Fibroblast of the aortic adventitia (primary cell): ENCODE data around the gene GLTP. TPM values are rescaled to one million over a fixed set of nuclear protein-coding genes. Genes with fewer than 3 reads are reported as not detected.
"Not testable (repeated sequence)": the region's sequence is repeated elsewhere in the genome, so short reads cannot be mapped to it uniquely, and the experiment has no call there.

ENCODE experiments used
- DNase-seq: peaks from one replicate; pipeline ENCODE4 v3.0.0-alpha.2; 2010; ENCODE audit warnings: low read depth
- H3K4me3 ChIP-seq: 2 replicates; pipeline ENCODE4 v1.5.1; 2011; ENCODE audit warnings: low read depth, mild to moderate bottlenecking, control low read depth, low read length, moderate library complexity
- total RNA-seq: library from RNA; depleted of rRNA; stranded (reverse); fragments of >200 nt; gene quantifications from 2 replicates; pipeline ENCODE4 v1.2.3, GENCODE V29; 2012; ENCODE audit warnings: low replicate concordance
- TF ChIP-seq, protein P1 (sequence below): IDR thresholded peaks from 2 replicates; pipeline ENCODE4 v1.5.1; 2011; ENCODE audit warnings: mild to moderate bottlenecking, low read length, control low read depth, inconsistent platforms; ENCODE audit not compliant: insufficient read depth

The GLTP gene
- total RNA-seq, 1 donor, result 55.1 TPM

DNA sequence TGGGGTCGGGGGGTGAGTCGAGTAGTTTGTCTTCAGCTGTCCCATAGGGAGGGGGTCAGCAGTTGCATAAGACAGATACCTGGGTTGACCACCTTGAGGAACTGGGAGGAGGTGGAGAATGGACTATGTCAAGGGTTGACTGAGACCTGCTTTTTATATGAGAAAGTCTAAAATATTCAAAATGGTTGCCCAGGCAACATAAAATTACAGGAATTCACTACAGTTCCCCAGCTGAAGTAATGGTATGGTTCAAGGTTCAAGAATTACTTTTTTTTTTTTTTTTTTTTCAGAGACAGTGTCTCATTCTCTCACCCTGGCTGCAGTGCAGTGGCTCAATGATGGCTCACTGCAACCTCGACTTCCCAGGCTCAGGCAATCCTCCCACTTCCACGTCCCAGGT lies 14.6 kb upstream of the GLTP start:
- TF ChIP-seq, protein P1, sequence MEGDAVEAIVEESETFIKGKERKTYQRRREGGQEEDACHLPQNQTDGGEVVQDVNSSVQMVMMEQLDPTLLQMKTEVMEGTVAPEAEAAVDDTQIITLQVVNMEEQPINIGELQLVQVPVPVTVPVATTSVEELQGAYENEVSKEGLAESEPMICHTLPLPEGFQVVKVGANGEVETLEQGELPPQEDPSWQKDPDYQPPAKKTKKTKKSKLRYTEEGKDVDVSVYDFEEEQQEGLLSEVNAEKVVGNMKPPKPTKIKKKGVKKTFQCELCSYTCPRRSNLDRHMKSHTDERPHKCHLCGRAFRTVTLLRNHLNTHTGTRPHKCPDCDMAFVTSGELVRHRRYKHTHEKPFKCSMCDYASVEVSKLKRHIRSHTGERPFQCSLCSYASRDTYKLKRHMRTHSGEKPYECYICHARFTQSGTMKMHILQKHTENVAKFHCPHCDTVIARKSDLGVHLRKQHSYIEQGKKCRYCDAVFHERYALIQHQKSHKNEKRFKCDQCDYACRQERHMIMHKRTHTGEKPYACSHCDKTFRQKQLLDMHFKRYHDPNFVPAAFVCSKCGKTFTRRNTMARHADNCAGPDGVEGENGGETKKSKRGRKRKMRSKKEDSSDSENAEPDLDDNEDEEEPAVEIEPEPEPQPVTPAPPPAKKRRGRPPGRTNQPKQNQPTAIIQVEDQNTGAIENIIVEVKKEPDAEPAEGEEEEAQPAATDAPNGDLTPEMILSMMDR, result no peak
- H3K4me3 ChIP-seq, result no peak overlapping the region
- no peak for DNase-seq

DNA sequence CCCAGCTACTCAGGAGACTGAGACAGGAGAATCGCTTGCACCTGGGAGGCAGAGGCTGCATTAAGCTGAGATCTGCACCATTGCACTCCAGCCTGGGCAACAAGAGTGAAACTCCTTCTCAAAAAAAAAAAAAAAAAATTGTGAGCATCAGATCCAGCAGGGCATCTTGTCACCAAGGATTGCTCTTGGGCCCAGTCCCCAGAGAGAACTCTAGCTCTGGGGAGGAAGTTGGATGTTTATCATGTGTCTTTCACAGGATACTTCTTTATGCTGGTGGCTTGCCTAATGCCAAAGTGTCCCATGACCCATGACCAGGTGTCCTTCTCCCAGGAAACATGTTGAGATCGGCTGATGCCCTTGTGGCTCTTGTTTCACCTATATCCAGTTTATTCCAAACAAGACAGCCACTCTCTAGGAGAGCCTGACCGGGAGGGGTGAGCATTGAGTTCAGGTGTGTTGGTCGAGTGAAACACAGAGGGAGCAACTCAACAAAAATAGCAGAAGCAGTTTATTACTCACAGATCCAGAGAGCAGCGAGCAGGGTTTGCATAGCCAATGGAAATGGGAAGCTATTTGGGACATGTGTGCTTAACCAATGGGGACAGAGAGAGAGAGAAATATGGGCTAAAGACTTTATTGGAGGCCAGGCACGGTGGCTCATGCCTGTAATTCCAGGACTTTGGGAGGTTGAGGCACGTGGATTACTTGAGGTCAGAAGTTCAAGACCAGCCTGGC lies 13.1 kb upstream of the GLTP start:
- TF ChIP-seq, protein P1, result no peak
- DNase-seq, result no peak

DNA sequence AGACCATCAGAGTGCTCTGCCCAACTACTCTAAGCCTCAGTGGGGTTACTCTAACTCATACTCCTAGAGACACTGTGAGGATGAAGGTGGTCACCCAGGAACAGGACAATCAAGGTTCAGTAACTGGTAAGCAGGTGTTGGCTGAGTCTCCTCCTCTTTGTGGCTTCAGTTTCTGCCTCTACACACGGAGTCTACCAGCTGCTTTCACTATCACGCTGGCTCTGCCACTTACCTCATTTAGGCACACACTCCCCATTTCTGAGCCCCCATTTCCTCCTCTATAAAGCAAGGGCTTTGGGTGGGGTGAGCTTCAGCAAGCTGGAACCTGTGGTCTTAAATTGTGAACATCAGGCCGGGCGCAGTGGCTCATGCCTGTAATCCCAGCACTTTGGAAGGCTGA lies 12.4 kb upstream of the GLTP start:
- TF ChIP-seq, protein P1, result no peak
- H3K4me3 ChIP-seq, result no peak overlapping the region
- DNase-seq, result no peak

More for the DNA sequence above, 13.1 kb upstream of the GLTP start:
- no peak overlapping the region for H3K4me3 ChIP-seq

DNA sequence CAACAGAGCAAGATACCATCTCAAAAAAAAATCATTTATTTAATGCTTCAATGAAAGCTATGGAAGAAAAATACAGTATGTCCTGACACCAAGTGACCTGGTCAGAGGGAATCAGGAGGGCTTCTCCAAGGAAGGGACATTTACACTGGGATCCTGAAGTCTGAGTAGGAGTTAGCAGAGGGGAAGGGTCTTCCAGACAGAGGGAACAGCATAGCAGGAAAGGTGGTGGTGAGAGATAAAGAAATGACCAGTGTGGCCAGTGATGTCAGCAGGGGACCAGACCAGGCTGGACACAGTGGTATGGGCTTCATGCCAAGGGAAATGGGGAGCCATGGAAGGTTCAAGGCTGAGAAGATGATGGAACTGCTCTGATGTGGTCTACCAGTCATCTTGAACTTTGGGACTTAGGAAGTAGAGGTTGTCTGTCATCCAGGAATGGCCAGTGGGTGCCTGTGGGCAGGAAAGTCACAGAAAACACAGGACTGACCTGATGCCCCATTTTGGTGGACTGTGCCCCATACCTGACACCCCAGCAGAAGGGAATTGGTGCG lies 11.9 kb upstream of the GLTP start:
- no peak overlapping the region for H3K4me3 ChIP-seq
- TF ChIP-seq, protein P1, result no peak
- DNase-seq, result no peak

DNA sequence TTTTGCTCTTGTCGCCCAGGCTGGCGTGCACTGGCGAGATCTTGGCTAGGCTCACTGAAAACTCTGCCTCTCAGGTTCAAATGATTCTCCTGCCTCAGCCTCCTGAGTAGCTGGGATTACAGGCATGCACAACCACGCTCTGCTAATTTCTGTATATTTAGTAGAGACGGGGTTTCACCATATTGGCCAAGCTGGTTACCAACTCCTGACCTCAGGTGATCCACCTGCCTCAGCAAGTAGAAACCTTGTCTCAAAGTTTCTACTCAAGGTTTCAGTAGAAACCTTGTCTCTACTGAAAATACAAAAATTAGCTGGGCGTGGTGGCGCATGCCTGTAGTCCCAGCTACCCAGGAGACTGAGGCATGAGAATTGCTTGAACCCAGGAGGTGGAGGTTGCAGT lies 11.4 kb upstream of the GLTP start:
- H3K4me3 ChIP-seq, DNase-seq: not testable (repeated sequence)

DNA sequence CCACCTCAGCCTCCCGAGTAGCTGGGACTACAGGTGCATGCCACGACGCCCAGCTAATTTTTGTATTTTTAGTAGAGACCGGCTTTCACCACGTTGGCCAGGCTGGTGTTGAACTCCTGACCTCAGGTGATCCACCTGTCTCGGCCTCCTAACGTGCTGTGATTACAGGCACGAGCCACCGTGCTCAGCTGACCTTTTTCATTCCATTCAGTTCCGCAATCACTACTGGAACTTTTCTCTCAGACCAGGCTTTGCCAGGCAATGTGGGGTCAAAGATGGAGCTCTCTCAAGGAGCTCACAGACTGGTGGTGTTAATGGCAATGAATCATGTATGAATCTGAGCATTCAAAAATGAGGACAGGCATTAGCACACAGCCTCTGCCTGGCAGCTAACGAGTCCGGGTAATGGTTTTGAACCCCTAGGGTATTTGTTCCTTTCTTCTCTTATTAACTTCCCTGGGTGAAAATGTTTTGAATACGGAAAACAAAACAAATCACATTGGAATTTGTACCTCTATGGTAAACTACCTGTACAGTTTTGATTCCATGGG lies 10.4 kb upstream of the GLTP start:
- TF ChIP-seq, protein P1, result no peak
- H3K4me3 ChIP-seq, result no peak overlapping the region
- DNase-seq, result no peak

DNA sequence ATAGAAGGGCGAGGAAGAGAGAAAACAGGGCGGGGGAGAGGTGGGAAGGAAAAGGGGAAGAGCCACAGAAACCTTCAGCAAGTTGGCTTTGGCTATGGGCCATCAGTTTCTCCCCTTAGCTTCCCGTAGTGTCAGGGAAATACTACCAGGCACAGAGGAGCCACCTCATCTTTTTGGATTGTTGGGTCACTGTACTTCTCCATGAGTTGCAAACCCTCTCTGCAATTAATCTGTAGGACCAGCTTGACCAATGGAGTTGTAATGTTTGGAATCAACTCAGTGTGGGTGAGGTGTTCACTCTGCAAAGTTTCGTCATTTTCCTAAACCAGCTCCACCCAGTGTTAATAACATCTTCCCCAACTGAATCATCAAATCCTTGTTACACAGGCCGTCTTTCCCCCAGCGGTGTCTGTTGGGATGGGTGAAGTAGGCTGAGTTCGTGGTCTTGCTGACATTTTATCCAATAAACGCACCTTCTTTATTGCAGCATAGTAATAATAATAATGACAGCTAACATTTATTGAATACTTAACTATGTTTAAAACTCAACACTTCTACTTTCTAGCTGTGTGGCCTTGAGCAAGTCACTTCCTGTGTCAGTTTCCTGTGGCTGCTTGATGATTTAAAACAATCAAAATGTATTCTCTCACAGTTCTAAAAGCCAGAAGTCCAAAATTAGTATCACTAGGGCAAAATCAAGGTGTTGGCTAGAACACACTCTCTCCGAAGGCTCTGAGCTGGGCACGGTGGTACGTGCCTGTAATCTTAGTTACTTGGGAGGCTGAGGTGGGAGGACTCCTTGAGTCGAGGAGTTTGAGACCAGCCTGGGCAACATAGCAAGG lies 8.1 kb upstream of the GLTP start:
- peak; percentile 95 for DNase-seq
- TF ChIP-seq, protein P1, result peak; percentile 32
- no peak overlapping the region for H3K4me3 ChIP-seq
